ENCODE measurements around the gene PCGF3.

DNA sequence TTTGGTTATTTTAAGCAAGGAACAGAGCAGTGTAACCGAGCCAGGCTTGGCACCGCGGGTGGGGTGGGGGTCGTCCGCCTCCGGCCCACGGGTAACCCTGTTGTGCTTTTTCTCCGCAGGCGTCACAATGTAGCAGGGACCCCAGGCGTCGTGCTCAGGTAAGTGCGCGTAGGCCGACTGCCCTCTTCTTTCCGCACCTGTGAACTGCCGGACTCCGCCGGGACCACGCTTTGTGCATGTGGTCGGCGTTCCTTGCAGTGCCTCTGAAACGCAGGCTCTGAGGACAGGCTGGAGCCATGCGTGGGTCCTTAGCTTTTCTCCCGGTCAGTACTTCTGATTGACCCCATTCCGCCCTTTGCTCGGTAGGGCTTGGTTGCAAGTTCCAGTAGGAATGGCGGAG, 24.9 kb downstream of the PCGF3 start:
- TF ChIP-seq, protein P1, sequence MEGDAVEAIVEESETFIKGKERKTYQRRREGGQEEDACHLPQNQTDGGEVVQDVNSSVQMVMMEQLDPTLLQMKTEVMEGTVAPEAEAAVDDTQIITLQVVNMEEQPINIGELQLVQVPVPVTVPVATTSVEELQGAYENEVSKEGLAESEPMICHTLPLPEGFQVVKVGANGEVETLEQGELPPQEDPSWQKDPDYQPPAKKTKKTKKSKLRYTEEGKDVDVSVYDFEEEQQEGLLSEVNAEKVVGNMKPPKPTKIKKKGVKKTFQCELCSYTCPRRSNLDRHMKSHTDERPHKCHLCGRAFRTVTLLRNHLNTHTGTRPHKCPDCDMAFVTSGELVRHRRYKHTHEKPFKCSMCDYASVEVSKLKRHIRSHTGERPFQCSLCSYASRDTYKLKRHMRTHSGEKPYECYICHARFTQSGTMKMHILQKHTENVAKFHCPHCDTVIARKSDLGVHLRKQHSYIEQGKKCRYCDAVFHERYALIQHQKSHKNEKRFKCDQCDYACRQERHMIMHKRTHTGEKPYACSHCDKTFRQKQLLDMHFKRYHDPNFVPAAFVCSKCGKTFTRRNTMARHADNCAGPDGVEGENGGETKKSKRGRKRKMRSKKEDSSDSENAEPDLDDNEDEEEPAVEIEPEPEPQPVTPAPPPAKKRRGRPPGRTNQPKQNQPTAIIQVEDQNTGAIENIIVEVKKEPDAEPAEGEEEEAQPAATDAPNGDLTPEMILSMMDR (IDR thresholded peaks at IDR 0.05) = no peak
- no peak for TF ChIP-seq POLR2A (IDR thresholded peaks at IDR 0.05)

Measured in tibial nerve (tissue), 3 donors.